Mucosa of gallbladder (tissue), 1 donor: ENCODE data around the gene PARL. TPM values are rescaled to one million over a fixed set of nuclear protein-coding genes. Genes with fewer than 3 reads are reported as not detected.
"Not testable (repeated sequence)": the region's sequence is repeated elsewhere in the genome, so short reads cannot be mapped to it uniquely, and the experiment has no call there.

Experiments used
- DNase-seq: peaks from one replicate; pipeline ENCODE4 v3.0.0-alpha.2; 2020; ENCODE audit warnings: low spot score
- total RNA-seq: library from RNA; stranded (reverse); gene quantifications from one replicate; pipeline ENCODE4 v1.2.1, GENCODE V29; 2021
- donor health status: DM: no; HTN: no; CAD: no.

Gene PARL
- total RNA-seq, 1 donor from 2014 or later, result 33.6 TPM

DNA sequence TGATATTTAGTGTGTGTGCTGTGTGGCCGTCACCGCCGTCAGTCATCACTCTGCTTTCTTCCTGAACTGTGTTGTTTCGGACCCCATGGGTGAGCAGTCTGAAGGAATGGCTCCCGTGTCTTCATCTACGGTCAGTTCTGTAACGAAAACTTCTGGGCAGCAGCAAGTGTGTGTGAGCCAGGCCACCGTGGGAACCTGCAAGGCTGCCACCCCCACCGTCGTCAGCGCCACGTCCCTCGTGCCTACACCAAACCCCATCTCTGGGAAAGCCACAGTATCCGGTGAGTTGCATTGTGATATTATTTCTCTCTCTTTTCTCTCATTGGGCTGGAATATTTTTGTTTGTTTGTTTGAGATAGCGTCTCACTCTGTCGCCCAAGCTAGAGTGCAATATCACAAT, 94.0 kb downstream of the PARL start:
- no peak for DNase-seq

GRCh38 chr3:183789826-183790225, 94.9 kb downstream of the PARL start:
- no peak for DNase-seq

GRCh38 chr3:183784503-183784902, 100.2 kb downstream of the PARL start:
- not testable (repeated sequence) for DNase-seq

DNA sequence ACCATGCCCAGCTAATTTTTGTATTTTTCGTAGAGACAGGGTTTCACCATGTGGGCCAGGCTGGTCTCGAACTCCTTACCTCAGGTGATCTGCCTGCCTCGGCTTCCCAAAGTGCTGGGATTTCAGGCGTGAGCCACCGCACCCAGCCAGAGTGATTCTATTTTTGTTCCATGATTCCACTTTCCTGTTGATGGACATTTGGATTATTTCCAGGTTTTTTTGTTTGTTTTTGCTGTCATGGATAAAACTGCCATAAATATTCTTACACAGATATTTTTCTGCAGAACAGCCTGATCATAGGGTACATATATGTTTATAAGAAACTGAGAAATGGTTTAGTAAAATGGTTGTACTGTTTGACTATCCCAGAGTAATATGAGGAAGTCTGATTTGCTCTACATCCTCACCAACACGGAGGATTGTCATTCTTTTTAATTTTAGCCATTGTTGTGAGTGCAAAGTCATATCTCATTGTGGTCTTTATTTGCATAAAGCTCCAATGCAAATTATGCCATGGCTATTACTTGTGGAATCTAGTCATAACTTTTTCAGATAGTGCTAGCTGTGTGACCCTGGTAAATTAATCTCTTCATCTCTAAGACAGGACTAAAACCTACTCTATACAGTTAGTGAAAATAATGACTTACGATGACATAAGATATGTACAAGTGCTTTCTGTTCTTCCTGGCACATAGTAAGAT, 102.0 kb downstream of the PARL start:
- DNase-seq, result no peak

DNA sequence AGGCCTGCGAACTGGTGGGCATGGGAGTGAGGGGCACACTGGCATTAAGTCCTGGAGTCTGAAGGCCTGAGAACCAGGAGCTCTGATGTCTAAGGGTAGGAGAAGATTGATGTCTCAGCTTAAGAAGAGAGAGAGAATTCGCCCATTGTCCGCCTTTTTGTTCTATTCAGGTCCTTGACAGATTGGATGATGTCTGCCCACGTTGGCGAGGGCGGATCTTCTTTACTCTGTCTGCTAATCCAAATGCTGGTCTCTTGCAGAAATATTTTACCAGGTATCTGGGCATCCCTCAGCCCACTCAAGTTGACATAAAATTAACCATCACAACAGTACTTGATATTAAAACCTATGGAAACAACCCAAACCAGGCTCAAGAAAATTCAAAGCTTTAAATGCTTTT, 103.4 kb downstream of the PARL start:
- no peak for DNase-seq

GRCh38 chr3:183779896-183780465, 104.7 kb downstream of the PARL start:
- no peak for DNase-seq

Other genes starting within 250 kb of the PARL start
- 106 TPM for gene KLHL24, start 249.3 kb downstream of the PARL start, total RNA-seq
- gene YEATS2, start 187.1 kb downstream of the PARL start, total RNA-seq, result 20.7 TPM
- 1.1 TPM for gene MAP6D1, start 59.3 kb downstream of the PARL start, total RNA-seq
- gene ABCC5, start 133.0 kb upstream of the PARL start, total RNA-seq, result 37.8 TPM
- gene HTR3D, start 146.9 kb upstream of the PARL start, total RNA-seq, result not detected
- gene HTR3C, start 168.2 kb upstream of the PARL start, total RNA-seq, result 0.14 TPM
- gene HTR3E, start 212.2 kb upstream of the PARL start, total RNA-seq, result not detected